Measurements from ENCODE around the gene FGD3. TPM values are rescaled to one million over a fixed set of nuclear protein-coding genes. Genes with fewer than 3 reads are reported as not detected.
"Not testable (repeated sequence)": the region's sequence is repeated elsewhere in the genome, so short reads cannot be mapped to it uniquely, and the experiment has no call there.

FGD3 gene
- total RNA-seq, 4 donors from 2014 or later: 4.3 to 5.1 (median 4.9) TPM

GRCh38 chr9:93011114-93011513, 63.8 kb downstream of the FGD3 start:
- intact Hi-C loops (cut with DNase I): no loop called here
- no peaks in the 10 kb centered on the region for H3K4me1 ChIP-seq
- no peak overlapping the region for H3K4me3 ChIP-seq
- peaks cover 0 to 6% (median 0%) of the 10 kb centered on the region in 4 donors for H3K27me3 ChIP-seq
- 94% methylated on average over 2 of the region's 8 CpGs for WGBS
- TF ChIP-seq POLR2A (IDR thresholded peaks at IDR 0.05; ENCODE audit: low read depth) (no peak), POLR2AphosphoS5 (IDR thresholded peaks at IDR 0.05) (no peak), EP300 (IDR thresholded peaks at IDR 0.05) (no peak)
- TF ChIP-seq, protein P1, sequence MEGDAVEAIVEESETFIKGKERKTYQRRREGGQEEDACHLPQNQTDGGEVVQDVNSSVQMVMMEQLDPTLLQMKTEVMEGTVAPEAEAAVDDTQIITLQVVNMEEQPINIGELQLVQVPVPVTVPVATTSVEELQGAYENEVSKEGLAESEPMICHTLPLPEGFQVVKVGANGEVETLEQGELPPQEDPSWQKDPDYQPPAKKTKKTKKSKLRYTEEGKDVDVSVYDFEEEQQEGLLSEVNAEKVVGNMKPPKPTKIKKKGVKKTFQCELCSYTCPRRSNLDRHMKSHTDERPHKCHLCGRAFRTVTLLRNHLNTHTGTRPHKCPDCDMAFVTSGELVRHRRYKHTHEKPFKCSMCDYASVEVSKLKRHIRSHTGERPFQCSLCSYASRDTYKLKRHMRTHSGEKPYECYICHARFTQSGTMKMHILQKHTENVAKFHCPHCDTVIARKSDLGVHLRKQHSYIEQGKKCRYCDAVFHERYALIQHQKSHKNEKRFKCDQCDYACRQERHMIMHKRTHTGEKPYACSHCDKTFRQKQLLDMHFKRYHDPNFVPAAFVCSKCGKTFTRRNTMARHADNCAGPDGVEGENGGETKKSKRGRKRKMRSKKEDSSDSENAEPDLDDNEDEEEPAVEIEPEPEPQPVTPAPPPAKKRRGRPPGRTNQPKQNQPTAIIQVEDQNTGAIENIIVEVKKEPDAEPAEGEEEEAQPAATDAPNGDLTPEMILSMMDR (IDR thresholded peaks at IDR 0.05): no peak
- H3K27ac ChIP-seq (replicated peaks in 1 of 4): no peak overlapping the region
- no peak for DNase-seq (ENCODE audit: extremely low spot score)
- no peaks in the 10 kb centered on the region for H3K9me3 ChIP-seq
- peaks cover 0 to 4% (median 0%) of the 10 kb centered on the region in 4 donors for H3K36me3 ChIP-seq

DNA sequence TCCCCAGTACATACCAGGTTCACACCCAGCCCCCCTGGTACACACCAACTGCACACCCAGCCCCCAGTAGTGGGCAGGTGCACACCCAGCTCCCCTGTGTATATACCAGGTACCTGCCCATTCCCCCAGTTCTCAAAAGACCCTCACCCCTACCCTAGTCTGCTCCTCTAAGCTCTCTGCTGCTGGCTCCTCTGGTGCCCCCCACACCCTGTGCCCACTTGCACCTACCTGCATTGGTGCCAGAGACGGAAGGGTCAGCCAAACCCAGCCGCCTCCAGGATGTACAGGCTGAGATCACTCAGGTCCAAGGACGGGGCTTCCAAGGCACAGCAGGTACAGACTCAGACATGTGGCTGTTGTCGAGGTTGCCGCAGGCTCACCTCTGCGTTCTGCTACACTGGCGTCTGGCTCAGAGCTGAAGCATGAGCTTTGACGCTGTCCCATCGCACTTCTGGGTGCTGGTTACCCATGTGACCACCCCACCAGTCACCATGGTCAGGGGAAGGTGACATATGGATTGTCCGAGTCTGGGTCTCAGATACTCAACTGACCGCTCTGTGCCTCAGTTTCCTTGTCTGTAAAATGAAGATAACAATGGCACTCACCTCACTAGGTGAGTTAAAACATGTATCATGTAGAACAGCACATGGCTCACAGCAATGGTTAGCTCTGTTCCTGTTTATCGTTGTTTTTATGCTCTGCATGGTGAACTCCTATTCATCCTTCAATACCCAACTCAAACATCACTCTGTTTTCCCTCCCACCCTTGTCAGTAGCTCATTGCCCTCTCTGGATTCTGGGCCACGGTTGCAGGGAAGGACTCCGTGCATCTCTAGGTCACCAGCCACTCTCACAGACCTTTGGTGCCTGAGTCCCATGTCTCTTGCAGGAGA, 65.9 kb downstream of the FGD3 start:
- TF ChIP-seq POLR2A (IDR thresholded peaks at IDR 0.05; ENCODE audit: low read depth) (no peak), POLR2AphosphoS5 (IDR thresholded peaks at IDR 0.05) (no peak), EP300 (IDR thresholded peaks at IDR 0.05) (no peak)
- TF ChIP-seq, protein P1 (IDR thresholded peaks at IDR 0.05): no peak
- Histone ChIP-seq H3K27ac (replicated peaks in 1 of 4) (no peak overlapping the region), H3K9me3 (no peaks in the 10 kb centered on the region), H3K4me1 (no peaks in the 10 kb centered on the region), H3K27me3 (peaks cover 0 to 6% (median 0%) of the 10 kb centered on the region in 4 donors), H3K36me3 (peaks cover 0 to 4% (median 2%) of the 10 kb centered on the region in 4 donors), H3K4me3 (no peak overlapping the region)
- intact Hi-C loops (cut with DNase I): no loop called here
- DNase-seq (ENCODE audit: extremely low spot score): no peak
- 89% methylated on average over 10 of the region's 14 CpGs for WGBS

DNA sequence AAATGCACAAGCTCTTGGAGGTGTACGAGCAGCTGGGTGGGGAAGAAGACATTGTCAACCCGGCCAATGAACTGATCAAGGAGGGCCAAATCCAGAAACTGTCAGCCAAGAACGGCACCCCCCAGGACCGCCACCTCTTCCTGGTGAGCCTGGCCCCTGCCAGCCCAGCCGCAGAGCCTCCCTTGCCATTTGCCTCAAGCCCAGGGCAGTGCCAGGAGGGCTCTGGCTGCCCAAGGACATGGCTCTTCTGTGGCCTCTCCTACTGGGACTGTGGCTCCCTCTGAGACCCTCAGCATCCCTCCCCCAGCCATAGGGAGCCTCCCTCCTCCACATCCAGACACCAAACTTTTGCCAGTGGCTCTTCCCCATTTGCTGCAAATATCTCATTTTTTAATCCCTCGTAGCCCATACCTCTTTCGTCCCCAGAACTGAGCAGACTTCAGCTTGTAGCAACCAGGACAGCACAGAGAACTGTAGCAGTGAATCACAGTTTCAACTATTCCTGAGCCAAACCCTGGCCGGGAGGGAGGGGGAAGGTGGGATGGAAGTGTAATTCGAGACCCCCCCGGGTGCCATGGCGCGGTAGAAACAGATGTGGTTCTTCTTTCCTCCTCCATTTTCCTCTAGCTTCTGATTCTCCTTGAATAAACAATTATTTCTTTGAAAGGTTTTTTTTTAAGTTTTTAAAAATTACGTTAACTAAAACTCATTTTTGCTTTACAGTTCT, 66.7 kb downstream of the FGD3 start:
- no peak for DNase-seq (ENCODE audit: extremely low spot score)
- H3K27me3 ChIP-seq: peaks cover 0 to 6% (median 0%) of the 10 kb centered on the region in 4 donors
- H3K36me3 ChIP-seq: peaks cover 0 to 4% (median 2%) of the 10 kb centered on the region in 4 donors
- 74% methylated on average over 13 of the region's 13 CpGs for WGBS
- no peak for TF ChIP-seq EP300 (IDR thresholded peaks at IDR 0.05)
- H3K4me3 ChIP-seq: no peak overlapping the region
- no peak overlapping the region for H3K27ac ChIP-seq (replicated peaks in 1 of 4)
- H3K4me1 ChIP-seq: no peaks in the 10 kb centered on the region
- no peaks in the 10 kb centered on the region for H3K9me3 ChIP-seq
- intact Hi-C loops (cut with DNase I): no loop called here

DNA sequence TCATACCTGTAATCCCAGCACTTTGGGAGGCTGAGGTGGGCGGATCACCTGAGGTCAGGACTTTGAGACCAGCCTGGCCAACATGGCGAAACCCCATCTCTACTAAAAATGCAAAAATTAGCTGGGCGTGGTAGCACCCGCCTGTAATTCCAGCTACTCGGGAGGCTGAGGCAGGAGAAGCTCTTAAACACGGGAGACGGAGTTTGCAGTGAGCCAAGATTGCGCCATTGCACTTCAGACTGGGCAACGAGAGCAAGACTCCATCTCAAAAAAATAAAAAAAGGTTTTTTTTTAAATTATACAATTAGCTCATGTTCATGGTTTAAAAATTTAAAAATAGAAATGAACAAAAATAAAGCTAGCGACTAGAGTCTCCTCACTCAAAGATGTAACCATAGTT, 67.9 kb downstream of the FGD3 start:
- WGBS: 86% methylated on average over 10 of the region's 10 CpGs
- H3K4me3 ChIP-seq; H3K4me1 ChIP-seq; DNase-seq (ENCODE audit: extremely low spot score); H3K9me3 ChIP-seq; intact Hi-C loops (cut with DNase I); H3K27me3 ChIP-seq; H3K36me3 ChIP-seq; H3K27ac ChIP-seq (replicated peaks in 1 of 4): not testable (repeated sequence)

GRCh38 chr9:93017621-93018020, 70.3 kb downstream of the FGD3 start:
- H3K4me3 ChIP-seq: no peak overlapping the region
- intact Hi-C loops (cut with DNase I): no loop called here
- 92% methylated on average over 8 of the region's 9 CpGs for WGBS
- no peak for DNase-seq (ENCODE audit: extremely low spot score)
- no peak for TF ChIP-seq POLR2AphosphoS5 (IDR thresholded peaks at IDR 0.05)
- TF ChIP-seq POLR2A (IDR thresholded peaks at IDR 0.05; ENCODE audit: low read depth): no peak
- no peak for TF ChIP-seq EP300 (IDR thresholded peaks at IDR 0.05)
- TF ChIP-seq, protein P1 (IDR thresholded peaks at IDR 0.05): no peak
- no peaks in the 10 kb centered on the region for H3K27me3 ChIP-seq
- peaks cover 0 to 3% (median 2%) of the 10 kb centered on the region in 4 donors for H3K36me3 ChIP-seq
- no peaks in the 10 kb centered on the region for H3K9me3 ChIP-seq
- H3K4me1 ChIP-seq: no peaks in the 10 kb centered on the region
- no peak overlapping the region for H3K27ac ChIP-seq (replicated peaks in 1 of 4)

Measured in esophagus muscularis mucosa (tissue), 4 donors.